AG08396 (cell line): ENCODE results near the gene XPC.

Experiments
- DNase-seq: peaks from one replicate; pipeline ENCODE4 v3.0.0; 2012; ENCODE audit warnings: low spot score, mixed read lengths

XPC gene

GRCh38 chr3:14206548-14207177, 28.3 kb upstream of the XPC start:
- DNase-seq: no peak

- DNase-seq: no peak
Measured at GRCh38 chr3:14204515-14205284, 26.3 kb upstream of the XPC start.

GRCh38 chr3:14203521-14204079, 25.2 kb upstream of the XPC start:
- DNase-seq: peak; percentile 74

GRCh38 chr3:14202874-14203520, 24.6 kb upstream of the XPC start:
- DNase-seq: no peak

- DNase-seq: no peak
Measured at GRCh38 chr3:14201940-14202684, 23.7 kb upstream of the XPC start.

GRCh38 chr3:14200841-14201240, 22.4 kb upstream of the XPC start:
- no peak for DNase-seq

- no peak for DNase-seq
Measured at GRCh38 chr3:14200276-14200675, 21.9 kb upstream of the XPC start.

GRCh38 chr3:14199641-14200040, 21.2 kb upstream of the XPC start:
- no peak for DNase-seq

- no peak for DNase-seq
Measured at GRCh38 chr3:14194865-14195264, 16.5 kb upstream of the XPC start.

GRCh38 chr3:14188041-14188754, 9.8 kb upstream of the XPC start:
- DNase-seq: no peak

- no peak for DNase-seq
Measured at GRCh38 chr3:14186854-14187458, 8.6 kb upstream of the XPC start.

GRCh38 chr3:14183015-14183577, 4.7 kb upstream of the XPC start:
- no peak for DNase-seq

GRCh38 chr3:14181253-14181652, 2.9 kb upstream of the XPC start:
- DNase-seq: no peak

- no peak for DNase-seq
Measured at GRCh38 chr3:14179795-14180194, 1.4 kb upstream of the XPC start.

- DNase-seq: no peak
Measured at GRCh38 chr3:14179114-14179465, 689 bp upstream of the XPC start.

- no peak for DNase-seq
Measured at GRCh38 chr3:14177580-14178246, 688 bp downstream of the XPC start.

GRCh38 chr3:14175383-14176037, 2.9 kb downstream of the XPC start:
- no peak for DNase-seq

- no peak for DNase-seq
Measured at GRCh38 chr3:14174483-14174882, 3.9 kb downstream of the XPC start.

GRCh38 chr3:14172496-14172895, 5.9 kb downstream of the XPC start:
- no peak for DNase-seq
